NCI-H774 (cell line): ENCODE results near the gene MYH8.

Source experiments
- DNase-seq: peaks from one replicate; lab custom pipeline; 2025; lab: John Stamatoyannopoulos, UW

The MYH8 gene

DNA sequence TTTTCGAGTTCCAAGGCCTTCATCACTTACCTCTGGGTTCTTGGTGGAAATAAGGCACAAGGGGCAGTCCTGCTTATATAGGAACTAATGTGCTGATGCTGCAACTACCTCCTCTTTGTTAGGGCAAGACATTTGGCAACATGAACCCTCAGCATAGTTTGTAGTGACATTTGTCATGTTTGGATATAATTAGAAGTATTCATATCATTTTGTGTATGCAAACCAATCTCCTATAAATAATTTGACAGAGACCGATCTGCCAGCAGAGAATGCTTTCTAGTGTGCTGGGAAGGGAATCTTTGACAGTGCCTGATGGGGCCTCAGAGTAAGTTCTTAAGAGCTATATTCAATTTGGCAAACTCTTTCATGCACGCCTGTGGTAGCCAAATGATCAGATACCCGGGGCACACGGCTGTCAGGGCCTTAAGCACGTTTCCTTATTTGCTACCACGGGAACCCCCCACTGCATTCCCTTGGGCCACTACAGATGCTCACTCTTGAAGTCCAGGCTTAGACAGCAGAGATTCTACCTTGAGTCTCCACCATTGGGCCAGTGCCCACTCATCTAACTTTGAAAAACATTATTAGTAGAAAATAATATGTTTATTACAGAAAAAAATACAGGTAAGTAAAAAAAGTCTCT, at the start of gene MYH8:
TSS of gene MYH8 (minus strand) at position 51 of the 643 bp plus-strand sequence. CDS start 1,723 bp downstream, outside the sequence.
- DNase-seq, result no peak

DNA sequence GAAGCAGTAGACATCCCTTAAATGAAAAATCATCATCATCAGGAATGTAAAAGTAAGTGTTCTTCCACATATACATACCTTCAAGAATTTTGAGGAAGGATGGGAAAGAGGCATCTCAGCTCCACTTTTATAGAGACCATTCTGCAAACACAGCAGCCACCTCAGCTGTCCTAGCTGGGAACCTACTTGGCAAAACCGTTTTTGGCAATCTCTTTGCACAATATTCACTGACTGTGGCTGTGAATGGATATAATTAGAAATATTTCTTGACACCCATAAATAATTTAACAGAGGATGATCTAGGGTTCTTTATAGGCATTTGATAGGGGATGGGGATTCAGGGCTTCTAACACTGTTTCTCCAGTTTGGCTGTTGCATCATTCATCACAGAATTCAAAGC, 47.7 kb upstream of the MYH8 start, which contains the start of gene MYH4:
TSS of gene MYH4 (minus strand) at position 101 of the 400 bp plus-strand sequence. CDS start 2,814 bp downstream, outside the sequence.
- DNase-seq, result no peak

DNA sequence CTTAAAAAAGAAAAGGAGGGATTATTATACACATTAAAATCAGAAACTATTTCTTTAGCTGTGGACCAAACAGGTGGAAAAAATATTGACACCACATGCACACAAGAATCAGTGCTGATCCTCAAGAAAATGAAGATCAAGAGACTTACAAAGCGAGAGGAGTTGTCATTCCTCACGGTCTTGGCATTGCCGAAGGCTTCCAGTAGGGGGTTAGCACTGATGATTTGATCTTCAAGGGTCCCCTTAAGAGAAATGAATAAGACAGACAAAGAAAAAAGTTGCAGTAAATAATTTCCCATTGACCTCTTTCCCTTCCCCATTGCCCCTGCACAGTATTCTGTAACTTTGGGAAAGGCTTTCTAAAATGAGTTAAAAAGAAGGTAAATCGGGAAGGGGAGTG, 41.7 kb upstream of the MYH8 start:
- no peak for DNase-seq

DNA sequence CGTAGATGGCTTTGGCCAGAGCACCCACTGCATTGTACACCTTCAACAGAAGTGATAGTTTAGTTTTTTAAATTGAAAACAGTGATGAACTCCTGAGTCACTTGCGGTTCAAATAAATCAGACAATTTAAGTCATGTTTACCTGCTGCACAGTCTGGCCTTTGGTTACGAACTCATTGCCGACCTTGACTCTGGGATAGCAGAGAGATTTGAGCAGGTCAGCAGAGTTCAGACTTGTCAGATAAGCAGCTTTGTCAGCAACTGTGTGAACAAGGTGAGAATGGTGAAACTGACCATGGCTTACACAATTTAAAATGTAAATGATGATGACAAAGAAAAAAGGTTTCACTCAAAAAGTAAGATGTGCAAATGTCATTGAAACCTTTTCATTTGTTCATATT, 38.3 kb upstream of the MYH8 start:
- no peak for DNase-seq

DNA sequence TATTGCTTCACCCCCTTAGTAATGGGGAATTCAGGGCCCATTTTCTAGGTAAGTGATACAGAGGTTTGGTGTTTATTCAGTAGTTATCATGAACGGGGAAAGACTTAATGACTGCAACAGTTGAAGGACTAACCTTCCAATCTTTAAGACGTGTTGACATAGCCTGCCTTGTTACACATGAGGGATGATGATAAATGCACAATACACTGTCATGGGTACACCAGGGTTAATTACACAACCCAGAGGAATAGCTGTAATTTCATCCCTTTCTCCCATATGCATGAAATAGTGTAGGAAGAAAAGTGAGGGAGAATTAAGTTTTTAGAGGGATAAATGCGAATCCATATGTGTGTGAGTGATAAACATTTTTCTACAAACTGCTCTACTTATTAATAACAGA, 37.0 kb upstream of the MYH8 start:
- no peak for DNase-seq

DNA sequence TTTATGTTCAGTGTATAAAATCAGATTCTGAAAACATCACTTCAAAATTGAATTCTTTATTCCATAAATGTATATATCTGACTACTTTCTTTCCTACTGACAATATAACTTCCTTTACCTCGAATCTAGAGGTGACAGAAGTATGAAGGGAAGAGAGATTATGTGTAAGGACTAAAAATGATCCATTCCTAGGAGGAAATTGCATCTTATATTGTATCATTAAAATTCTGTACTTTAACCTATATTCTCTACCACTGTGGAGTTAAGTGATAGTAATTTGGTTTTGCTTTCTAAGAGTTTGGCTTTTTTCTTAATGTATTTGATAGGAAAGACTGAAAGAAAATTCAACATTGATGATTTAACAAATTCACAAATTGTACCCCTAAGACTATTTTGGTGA, 36.2 kb upstream of the MYH8 start:
- DNase-seq, result no peak

DNA sequence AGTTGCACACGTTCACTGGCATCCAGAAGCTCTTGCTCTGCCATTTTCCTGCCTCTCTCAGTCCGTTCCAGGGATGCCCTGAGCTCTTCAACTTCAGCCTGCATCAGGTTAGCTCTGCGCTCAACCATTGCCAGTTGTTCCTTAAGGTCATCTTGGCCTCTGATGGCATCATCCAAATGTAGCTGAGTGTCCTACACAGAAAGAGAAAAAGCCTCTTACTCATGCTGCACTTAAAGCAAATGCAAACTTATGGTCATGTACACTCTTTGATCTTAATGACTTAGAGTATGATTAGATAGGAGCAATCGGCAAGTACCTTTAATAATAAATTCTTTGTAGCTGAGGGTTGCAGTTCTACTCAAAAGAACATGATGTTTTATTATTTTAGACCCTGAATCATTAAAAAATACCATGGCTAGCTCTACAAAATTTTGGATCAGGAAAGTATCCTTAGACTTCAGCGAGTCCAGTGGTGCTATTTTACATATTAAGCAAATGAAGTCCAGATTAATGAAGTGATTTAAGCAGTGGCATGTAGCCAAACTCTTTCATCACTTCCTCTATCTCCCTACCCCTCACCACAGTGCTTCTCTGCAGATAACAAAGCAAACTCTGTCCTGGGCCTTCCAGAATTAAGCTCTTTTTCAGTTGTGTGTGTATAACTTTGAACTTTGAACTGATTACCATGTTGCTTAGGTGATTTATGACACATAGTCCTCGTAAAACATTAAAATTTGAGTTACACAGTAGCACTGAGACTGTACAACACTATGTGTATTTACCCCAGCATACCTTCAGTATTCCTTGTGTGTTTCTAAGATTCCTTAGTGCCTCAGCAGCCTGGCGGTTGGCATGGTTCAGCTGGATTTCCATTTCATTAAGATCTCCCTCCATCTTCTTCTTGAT, 25.5 kb upstream of the MYH8 start:
- no peak for DNase-seq

DNA sequence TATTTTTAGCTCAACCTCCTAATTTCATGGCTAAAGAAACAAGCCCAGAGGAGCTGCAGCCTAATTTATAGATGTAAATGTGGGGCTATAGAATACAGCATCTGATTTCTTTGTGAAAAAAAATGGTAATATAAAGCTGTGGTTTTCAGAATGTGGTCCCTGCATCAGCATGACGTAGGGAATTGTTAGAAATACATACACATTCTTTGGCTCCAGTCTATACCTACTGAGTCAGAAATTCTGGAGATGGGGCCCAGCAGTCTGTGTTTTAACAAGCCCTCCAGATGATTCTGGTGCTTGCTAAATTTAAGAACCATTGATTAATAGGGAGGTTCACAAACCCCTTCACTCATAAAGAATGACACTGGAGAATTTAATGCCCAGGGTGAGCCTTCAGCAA, 18.1 kb upstream of the MYH8 start:
- DNase-seq, result no peak

DNA sequence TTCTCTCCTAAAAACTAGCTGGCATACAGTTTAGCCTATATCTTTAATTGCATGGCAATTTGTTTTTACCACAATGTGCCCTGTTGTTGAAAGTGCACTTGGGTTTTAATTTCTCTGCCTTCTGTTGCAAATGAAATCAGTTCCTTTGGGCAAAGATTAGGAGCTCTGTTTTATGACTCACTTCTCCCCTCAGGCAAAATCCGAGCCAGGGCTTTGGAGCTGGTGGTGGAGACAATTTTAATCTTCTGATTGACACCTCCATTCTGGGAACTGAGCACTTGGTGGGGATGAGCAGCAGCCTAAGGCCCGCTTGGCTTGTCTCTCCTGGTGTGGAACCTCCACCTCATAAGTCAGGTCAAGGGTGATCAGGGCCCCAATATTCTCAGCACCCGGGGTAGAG, 13.3 kb upstream of the MYH8 start:
- DNase-seq, result no peak

DNA sequence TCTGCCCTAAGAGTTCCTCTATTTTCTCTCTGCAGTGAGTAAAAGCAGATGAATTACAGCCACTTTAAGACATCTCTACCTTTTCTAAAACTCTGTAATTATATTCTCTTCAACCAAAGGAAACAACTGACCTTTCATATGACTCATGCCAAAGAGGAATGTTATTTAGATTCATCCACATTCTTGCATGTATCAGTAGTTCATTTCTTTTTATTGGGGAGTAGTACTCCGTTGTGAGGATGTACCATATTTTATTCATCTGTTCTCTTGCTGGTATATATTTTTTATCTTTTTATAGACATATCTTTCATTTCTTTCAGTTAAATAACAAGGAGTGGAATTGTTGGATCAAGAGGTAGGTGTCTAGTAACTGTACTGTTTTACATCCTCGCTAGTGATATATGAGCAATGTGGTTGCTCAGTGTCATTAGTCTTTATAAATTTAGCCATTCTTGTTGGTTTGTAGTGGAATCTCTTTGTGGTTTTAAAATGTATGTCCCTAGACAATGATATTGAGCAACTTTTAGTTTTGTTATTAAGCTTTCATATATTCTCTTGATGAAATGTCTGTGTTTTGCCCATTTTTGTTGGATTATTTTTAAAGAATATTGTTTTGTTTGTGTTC, 7.8 kb upstream of the MYH8 start:
- DNase-seq, result no peak

DNA sequence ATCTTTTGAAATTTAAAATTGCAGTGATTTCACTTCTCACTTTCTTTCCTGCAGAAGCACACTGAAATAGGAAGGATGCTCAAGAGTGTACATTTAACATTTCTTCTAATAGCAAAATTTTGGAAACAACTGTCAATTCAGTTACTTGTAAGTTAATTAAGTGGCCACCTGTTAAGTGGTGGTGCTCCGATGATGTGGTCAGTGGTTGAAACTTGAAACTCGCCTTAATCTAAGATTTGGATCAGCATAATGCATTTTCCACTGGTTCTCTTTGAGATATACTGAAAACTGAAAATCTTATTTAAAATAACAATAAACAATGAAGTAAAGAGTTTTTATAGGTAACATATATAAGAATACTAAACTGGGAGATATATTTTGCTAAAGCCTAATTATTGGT, 7.0 kb upstream of the MYH8 start:
- no peak for DNase-seq

DNA sequence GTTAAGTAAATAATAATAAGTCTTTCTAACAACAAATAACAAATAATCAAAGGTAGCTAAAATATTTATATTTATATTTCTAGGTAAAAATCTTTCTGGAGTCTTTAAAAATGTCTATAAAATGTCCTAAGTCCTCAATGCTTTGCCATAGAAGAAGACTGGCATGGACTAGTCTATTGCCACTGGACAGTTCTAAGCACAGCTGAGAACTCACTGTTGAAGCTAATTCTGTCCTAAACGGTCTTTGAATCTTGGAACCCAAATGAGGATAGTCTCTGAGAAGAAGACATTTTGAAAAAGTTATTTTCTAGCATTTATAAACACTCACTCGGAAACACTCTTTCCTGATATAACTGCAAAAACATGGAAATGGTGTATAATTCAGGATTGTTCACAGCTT, 539 bp downstream of the MYH8 start:
- no peak for DNase-seq

DNA sequence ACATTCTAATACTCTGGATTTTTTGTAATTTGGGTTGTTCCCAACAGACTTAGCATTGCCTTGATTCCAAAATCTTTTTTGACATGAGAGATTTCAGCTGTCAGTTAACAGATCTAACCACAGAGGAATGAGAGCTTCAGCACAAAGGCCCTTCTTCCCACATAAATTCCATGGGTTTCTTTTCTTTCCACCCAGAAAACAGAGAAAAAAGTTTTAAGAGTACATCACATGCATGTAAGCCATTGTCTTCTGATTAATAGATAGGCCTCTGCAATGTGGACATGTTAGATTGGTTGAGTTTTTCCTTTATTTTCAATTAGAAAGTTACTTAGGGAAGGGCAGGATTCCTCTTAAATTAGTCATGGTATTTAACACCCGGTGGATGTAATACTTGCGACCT, 939 bp downstream of the MYH8 start:
- no peak for DNase-seq

DNA sequence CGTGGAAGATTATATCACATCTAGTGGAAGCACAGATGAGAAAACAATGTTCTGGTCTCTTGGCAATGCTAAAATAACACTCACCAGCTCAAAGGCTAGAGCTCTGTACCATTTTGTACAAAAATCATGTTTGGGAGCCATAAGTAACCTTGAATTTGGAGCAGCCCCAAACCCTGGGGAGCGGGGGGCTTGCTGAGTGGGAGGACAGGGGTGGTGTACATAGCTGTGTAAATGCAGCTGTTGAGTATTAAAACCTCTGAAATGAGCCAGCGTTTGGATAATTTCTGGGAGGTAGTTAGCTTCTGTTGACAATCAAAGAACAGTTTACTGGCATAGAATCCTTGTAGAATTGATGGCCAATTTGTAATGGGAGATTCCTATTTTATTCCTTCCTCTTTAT, 4.3 kb downstream of the MYH8 start:
- DNase-seq, result no peak

DNA sequence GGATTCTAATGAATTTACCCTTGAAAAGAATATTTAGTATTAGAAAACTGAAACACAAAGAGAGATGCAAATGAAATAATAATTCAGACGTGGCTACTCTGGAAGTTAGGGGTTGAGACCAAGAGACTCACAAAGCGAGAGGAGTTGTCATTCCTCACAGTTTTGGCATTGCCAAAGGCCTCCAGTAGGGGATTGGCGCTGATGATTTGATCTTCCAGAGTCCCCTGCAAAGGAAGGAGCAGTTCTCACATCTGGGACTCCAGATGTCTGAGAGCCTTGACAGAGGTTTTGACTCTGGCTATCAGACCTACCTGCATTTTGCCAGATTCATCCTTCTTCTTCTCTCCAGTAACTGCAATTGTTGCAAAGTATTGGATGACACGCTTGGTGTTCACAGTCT, 6.6 kb downstream of the MYH8 start:
- no peak for DNase-seq

DNA sequence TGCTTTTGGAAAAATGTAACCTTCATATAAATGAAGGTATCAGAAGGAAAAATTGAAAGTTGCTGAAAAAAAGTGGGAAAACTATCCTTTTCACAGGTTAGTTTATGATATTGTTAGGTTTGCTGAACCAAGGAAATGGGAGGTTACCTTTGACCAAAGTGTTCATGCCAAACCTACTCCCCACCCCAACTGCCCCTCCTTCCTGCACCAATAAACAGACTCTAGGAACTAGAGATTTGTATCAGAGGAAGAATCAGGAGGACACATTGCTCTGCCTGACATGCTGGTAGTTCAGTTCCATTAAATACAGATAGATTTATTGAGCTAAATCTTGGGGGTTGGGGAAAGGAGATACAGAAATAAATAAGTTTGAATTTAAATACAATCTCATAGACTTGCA, 18.2 kb downstream of the MYH8 start:
- no peak for DNase-seq

DNA sequence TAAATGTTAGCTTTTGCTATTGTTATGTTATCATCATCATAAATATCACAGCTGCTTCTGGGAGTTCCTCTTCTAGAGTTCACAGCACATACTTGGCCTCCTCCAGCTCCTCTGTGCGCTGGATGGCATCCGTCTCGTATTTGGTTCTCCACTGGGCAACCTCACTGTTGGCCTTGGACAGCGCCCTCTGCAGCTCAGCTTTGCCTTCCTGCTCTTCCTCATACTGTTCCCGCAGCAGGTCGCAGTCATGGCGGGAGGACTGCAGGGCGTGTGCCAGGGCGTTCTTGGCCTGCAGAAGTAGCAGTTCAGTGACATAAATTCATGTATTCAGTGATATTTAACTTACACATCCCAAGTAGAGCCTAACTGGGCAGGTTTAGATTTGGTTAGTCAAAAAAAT, 23.4 kb downstream of the MYH8 start:
- DNase-seq, result no peak

DNA sequence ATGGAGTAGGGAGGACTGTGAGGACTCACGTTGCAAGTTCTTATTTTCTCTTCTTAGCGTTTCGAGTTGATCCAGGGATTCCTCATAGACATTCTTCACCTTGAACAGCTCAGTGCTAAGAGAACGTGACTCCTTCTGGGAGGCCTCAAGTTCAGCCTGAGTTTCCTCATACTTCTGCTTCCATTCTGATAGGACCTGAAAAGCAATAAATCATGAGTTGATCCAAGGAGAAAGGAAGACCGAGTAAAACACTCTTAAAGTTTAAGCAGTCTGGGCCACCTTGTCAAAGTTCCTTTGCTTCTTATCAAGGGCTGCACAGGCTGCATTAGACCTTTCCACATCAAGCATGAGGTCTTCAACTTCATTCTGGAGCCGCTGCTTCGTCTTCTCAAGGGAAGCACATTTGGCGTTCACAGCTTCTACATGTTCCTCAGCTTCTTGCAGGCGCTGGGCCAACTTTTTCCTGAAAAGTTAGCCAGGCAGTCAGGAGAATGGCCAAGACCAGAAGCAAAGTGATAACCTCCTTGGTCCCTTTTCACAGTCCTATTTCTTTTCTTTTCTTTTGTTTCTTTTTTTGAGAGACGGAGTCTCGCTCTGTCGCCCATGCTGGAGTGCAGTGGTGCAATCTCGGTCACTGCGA, 25.1 kb downstream of the MYH8 start:
- DNase-seq, result no peak

DNA sequence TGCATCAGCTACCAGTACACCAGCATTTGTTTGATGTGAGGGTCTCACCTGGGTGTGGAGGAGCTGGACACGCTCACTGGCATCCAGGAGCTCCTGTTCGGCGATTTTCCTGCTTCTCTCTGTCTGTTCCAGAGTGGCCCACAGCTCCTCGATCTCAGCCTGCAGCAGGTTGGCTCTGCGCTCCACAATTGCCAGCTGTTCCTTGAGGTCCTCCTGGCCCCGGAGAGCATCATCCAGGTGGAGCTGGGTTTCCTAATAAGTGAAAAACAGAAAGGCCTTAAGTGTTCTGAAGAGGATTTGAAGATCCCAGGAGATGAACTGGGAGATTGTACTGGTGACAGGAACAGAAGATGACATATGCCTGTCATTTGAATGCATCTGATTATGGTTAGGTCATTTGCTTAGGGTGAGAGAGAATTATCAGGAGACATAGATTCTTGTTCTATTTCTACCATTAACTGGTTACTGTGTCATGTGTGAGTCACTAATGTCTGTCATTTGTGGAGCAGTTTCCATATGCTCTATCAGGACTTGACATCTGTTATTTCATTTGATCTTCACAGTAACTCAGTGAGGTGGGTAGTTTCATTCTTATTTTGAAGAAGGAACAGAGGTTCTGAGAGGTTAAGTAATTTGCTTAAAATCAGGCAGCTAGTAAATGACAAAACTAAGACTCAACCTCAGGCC, 27.4 kb downstream of the MYH8 start:
- DNase-seq, result no peak

DNA sequence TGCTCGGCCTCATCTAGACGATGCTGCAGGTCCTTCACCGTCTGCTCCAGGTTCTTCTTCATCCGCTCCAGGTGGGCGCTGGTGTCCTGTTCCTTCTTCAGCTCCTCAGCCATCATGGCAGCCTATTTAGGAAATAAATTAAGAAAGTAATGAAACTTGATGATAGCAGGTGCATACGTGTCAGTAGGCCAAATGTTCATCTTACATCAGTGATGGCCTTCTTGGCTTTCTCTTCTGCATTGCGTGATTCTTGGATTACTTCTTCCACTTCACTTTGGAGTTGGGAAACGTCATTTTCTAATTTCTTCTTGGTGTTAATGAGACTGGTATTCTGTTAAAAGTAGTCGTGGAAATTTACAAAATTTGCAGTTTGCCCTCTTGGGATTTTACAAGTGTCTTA, 28.9 kb downstream of the MYH8 start:
- DNase-seq, result no peak

DNA sequence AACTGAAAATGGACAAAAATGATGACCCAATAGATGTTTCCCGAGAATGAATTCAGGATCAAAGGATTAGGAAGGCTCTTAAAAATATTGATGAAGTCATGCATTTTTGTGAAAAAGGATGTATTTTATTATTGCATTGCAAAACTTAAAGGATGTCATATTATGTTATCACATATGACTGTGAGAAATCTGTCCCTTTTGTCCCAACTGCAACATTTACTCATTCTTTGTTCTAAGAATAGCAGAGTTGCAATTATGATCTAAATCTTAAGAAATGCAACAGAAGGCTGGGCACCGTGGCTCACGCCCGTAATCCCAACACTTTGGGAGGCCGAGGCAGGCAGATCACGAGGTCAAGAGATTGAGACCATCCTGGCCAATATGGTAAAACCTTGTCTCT, 35.9 kb downstream of the MYH8 start:
- DNase-seq, result no peak

DNA sequence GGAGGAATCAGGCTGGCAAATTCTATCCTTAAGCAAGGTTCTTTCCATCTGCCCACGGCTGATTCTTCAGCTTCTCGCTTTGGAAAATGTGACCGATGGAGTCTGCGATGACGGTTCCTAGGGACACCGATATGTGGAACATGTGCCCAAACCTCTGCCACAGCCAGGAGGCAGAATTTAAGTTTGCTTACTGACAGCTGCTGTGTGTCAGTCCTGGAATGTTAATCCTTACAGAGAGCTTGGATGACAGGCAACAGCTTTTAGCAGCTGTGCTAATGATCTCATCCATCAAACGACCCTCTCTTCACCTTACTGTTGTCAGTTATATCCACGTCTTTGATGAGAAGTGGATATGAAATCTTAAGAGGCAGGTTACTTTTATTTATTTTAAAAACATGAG, 37.6 kb downstream of the MYH8 start:
- no peak for DNase-seq
